Stimulated activated naive CD8-positive, alpha-beta T cell treated with anti-CD3 and anti-CD28 coated beads, Interleukin-15, Interleukin-2, amounts not matched to agents 100 U/mL and 50 U/mL, for 24 hours (primary cell): ENCODE data around the gene PLCB2.

Source experiments
- ATAC-seq: fragments of 150-1000 bp; cut with Tn5 transposase; one replicate; pipeline ENCODE4 v1.10.0; 2021
- DNase-seq: peaks from one replicate; pipeline ENCODE4 v3.0.0; 2021

The PLCB2 gene

GRCh38 chr15:40286061-40286532, 21.6 kb downstream of the PLCB2 start:
- DNase-seq (no peak), ATAC-seq (no peak)

DNA sequence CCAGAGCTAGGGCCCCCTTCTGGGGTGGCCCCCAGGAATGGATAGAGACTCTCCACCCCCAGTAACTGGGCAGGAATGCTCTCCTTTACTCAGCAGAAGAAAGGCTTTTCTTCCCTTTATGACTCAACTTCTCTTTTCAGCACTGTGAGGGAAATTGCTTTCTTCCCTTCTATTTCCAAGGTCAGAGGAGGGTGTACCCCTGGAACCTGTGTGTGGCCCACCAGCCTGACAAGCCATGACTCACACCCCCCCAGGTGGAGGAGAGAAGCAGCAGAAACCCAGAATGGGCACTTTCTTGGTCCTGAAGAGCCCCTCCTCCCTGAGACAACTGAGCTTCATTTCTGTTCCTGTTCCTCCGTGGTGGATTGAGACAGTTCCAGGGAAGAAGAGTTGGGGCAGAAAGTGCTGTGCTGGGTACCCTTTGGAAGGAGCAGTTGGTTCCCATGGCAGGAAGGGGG, 22.2 kb downstream of the PLCB2 start:
- ATAC-seq (no peak), DNase-seq (no peak)

DNA sequence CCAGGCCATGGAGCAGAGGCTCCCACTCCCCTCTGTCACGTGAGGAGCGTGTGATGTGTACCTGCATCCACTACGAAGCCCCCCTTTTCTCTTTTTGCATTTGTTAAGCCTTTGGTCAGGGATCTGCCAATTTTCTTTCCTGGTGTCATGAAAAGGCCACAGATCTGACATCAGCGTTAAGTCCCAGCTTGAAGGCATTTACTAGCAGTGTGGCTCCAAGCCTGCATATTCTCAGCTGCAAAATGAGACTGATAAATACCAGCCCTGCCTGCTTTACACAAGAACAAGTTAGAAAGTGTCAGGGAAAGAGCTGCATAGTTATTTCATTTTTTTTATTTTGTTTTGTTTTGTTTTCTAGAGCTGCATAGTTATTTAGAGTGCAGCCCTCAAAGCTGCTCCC, 22.6 kb downstream of the PLCB2 start:
- no peak for ATAC-seq
- no peak for DNase-seq

GRCh38 chr15:40283615-40284300, 24.0 kb downstream of the PLCB2 start:
- DNase-seq (no peak), ATAC-seq (no peak)

GRCh38 chr15:40282869-40283614, 24.7 kb downstream of the PLCB2 start, which contains the start of gene ANKRD63:
ANKRD63 (minus strand) TSS chr15:40283064; CDS start chr15:40282586, 478 bp downstream.
- peak; percentile 26 for ATAC-seq
- DNase-seq = peak; percentile 51

GRCh38 chr15:40282147-40282868, 25.4 kb downstream of the PLCB2 start:
- ATAC-seq (peak; percentile 63), DNase-seq (peak; percentile 67)

DNA sequence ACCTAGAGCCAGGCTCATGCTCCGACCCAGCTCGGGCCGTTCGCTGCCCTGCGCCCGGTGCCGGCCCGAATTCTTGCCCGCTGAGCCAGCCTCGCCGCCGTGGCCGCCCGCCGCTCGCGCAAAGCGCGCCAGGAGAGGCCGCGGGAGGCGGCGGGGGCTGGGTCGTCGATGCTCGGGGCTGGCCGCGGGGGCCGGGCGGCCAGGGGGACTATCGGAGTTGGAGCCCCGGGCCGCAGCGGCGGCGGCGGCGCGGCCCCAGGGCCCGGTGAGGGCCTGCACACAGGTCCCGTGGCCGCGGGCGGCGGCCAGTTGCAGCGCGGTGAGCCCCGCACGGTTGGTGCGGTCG, 26.0 kb downstream of the PLCB2 start:
- DNase-seq = no peak
- no peak for ATAC-seq

GRCh38 chr15:40281057-40281800, 26.5 kb downstream of the PLCB2 start:
- DNase-seq = no peak
- no peak for ATAC-seq

- DNase-seq (no peak), ATAC-seq (no peak)
Observed at GRCh38 chr15:40280260-40281056, 27.3 kb downstream of the PLCB2 start.

DNA sequence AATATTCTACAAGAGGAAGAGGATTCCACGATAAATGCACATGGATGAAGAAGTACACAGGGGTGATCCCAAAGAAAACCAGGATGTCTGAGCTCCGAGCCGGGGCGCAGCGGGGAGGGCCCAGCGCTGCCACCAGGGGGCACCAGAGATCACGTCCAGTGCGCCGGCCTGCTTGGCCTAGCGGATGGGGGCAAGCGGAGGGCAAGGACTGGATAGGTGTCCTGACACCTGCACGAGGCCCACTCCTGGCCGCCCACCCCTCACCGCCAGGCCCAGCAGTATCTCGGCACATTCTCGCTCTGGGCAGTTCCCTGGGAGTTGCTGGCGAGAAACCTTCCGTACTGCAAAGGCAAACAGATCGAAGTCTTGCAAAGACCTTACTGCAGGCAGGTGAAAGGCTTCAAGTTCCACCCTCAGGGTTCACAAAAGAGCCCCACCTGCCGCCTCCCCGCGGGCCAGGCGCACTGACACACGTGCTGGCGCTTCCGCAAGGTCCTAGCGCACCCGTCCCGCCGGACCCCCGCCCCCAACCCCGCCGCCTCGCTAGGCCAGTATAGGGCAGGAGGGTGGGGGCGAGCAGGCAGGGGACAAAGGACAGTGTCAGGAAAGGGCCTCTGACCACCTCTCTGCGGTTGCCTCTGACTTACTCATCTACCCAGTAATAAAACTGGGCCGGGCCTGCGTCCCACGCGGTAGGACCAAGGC, 28.1 kb downstream of the PLCB2 start:
- DNase-seq = peak; percentile 87
- no peak for ATAC-seq

DNA sequence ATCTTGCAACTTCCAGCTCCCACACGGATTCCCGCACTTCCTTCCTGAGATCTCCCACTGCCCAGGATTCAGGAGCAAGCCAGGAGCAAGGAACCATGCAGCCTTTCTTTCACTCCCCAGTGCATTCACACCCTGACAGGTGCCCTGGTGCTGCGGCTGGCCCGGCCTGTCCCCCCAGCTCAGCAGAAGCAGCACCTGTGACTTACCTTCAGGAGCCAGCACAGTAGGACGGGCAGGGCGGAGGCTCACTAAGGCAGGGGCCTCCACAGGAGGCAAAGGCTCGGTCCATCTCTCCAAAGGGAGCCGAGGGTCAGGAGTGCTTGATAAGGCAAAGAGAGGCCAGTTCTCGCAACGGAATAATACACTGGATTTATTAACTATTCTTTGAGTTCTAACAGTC, 29.7 kb downstream of the PLCB2 start:
- ATAC-seq (no peak), DNase-seq (no peak)

DNA sequence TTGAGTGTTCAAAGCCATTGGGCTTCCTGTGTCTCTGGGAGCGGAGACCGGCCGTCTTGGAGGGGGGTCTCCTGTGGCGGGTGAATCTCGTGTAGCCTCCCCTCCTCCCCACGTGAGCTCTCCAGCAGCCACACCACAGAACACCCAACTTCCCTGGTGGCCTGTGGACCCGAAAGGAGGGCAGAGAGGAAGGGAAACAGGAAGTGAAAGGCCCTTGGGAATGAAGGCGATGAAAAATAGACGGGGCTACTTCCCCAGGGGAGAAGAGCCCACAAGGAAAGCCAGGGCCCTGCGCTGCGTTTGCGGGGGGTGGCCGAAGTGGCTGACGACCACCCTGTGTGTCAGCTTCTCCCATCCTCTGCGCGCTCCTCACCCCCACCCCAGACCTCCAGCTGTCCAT, 30.3 kb downstream of the PLCB2 start:
- DNase-seq (no peak), ATAC-seq (no peak)

- ATAC-seq = no peak
- no peak for DNase-seq
Observed at GRCh38 chr15:40276927-40277326, 30.8 kb downstream of the PLCB2 start.

- no peak for DNase-seq
Observed at GRCh38 chr15:40275954-40276353, 31.8 kb downstream of the PLCB2 start.

GRCh38 chr15:40275523-40275922, 32.2 kb downstream of the PLCB2 start:
- DNase-seq = no peak
- ATAC-seq = no peak

More at GRCh38 chr15:40275954-40276353, 31.8 kb downstream of the PLCB2 start:
- no peak for ATAC-seq

DNA sequence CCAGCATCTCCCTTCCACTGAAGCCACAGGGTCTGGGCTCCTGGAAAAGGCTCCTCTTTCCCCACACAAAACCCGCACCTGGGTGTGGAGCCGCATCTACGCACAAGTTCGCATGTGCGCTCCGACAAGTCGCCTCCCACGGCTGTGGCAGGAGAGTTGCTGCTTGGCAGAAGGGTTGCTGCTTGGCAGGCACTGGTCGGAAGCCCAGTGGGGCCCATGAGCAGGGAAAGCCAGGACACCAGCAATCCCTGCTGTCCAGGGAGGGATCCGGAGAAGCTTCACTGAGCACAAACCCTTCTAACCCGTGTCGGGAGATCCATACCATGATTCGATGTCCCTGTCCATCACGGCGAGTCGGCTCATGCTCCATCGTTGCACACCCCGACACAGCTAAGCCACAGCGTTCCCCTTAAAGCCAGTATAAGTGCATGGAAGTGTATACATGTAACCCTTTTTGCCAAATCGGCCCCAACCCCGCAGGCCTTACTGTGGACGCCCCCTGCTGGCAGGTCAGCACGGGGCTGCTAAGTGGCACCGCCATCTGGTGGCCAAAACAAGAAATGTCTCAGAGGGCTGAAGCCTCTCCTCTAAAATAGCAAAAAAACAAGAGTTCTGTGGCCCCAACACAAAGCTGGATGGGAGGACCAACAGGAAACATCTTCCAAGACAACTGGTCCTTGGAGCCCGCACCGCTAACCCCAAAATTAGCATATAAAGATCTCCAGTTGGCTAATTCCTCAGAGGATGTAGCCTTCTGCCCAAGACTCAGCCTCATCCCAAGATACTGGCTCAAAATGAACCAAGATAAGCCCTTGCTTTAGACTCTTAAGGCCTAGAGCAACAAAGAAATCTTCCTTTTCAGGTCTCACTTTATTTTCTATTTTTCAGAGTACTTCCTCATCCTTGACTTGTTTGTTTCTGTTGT, 33.1 kb downstream of the PLCB2 start:
- ATAC-seq = peak; percentile 55
- peak; percentile 92 for DNase-seq

- ATAC-seq = no peak
Observed at GRCh38 chr15:40273428-40273827, 34.3 kb downstream of the PLCB2 start.

GRCh38 chr15:40272485-40273056, 35.2 kb downstream of the PLCB2 start:
- no peak for ATAC-seq
- DNase-seq = no peak

More at GRCh38 chr15:40273428-40273827, 34.3 kb downstream of the PLCB2 start:
- no peak for DNase-seq
